Measurements from ENCODE around the gene WASL. TPM values are rescaled to one million over a fixed set of nuclear protein-coding genes. Genes with fewer than 3 reads are reported as not detected.

The WASL gene
- total RNA-seq, 3 donors from 2014 or later, result 27.8 to 38.3 (median 37.8) TPM

GRCh38 chr7:123769371-123769770, 20.6 kb upstream of the WASL start:
- H3K9me3 ChIP-seq, result no peaks in the 10 kb centered on the region
- H3K27me3 ChIP-seq, result no peaks in the 10 kb centered on the region
- DNase-seq (ENCODE audit: low spot score in 2 of 2), result no peak
- TF ChIP-seq POLR2AphosphoS5 (IDR thresholded peaks at IDR 0.05) (no peak), POLR2A (IDR thresholded peaks at IDR 0.05) (no peak)
- TF ChIP-seq, protein P1, sequence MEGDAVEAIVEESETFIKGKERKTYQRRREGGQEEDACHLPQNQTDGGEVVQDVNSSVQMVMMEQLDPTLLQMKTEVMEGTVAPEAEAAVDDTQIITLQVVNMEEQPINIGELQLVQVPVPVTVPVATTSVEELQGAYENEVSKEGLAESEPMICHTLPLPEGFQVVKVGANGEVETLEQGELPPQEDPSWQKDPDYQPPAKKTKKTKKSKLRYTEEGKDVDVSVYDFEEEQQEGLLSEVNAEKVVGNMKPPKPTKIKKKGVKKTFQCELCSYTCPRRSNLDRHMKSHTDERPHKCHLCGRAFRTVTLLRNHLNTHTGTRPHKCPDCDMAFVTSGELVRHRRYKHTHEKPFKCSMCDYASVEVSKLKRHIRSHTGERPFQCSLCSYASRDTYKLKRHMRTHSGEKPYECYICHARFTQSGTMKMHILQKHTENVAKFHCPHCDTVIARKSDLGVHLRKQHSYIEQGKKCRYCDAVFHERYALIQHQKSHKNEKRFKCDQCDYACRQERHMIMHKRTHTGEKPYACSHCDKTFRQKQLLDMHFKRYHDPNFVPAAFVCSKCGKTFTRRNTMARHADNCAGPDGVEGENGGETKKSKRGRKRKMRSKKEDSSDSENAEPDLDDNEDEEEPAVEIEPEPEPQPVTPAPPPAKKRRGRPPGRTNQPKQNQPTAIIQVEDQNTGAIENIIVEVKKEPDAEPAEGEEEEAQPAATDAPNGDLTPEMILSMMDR (IDR thresholded peaks at IDR 0.05), result no peak
- no peaks in the 10 kb centered on the region for H3K36me3 ChIP-seq
- H3K4me3 ChIP-seq, result no peak overlapping the region
- H3K4me1 ChIP-seq, result no peaks in the 10 kb centered on the region
- intact Hi-C loops (cut with DNase I; ENCODE audit: low total_unique reads), result loop anchor here (10.0 kb wide), 1 partner anchor 735 kb away; no protein-coding TSS in a partner anchor
- no peak overlapping the region for H3K27ac ChIP-seq

GRCh38 chr7:123768493-123768892, 19.7 kb upstream of the WASL start:
- Histone ChIP-seq H3K9me3 (no peaks in the 10 kb centered on the region), H3K27me3 (no peaks in the 10 kb centered on the region), H3K27ac (no peak overlapping the region), H3K4me1 (no peaks in the 10 kb centered on the region), H3K36me3 (no peaks in the 10 kb centered on the region), H3K4me3 (no peak overlapping the region)
- DNase-seq (ENCODE audit: low spot score in 2 of 2), result no peak
- TF ChIP-seq POLR2AphosphoS5 (IDR thresholded peaks at IDR 0.05), result no peak
- TF ChIP-seq, protein P1 (IDR thresholded peaks at IDR 0.05), result no peak
- no peak for TF ChIP-seq POLR2A (IDR thresholded peaks at IDR 0.05)
- intact Hi-C loops (cut with DNase I; ENCODE audit: low total_unique reads), result loop anchor here (10.0 kb wide), 1 partner anchor 734 kb away; no protein-coding TSS in a partner anchor

DNA sequence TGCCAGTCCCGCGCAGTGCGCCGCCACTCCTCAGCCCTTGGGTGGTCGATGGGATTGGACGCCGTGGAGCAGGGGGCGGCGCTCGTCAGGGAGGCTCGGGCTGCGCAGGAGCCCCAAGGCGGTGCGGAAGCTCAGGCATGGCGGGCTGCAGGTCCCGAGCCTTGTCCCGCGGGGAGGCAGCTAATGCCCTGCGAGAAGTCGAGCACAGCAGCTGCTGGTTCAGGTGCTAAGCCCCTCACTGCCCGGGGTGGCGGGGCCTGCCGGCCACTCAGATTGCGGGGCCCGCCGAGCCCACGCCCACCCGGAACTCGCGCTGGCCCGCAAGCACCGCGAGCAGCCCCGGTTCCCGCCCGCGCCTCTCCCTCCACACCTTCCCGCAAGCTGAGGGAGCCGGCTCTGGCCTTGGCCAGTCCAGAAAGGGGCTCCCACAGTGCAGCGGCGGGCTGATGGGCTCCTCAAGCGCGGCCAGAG, 14.4 kb upstream of the WASL start:
- intact Hi-C loops (cut with DNase I; ENCODE audit: low total_unique reads), result loop anchor here (10.0 kb wide), 1 partner anchor 728 kb away; no protein-coding TSS in a partner anchor
- TF ChIP-seq, protein P1 (IDR thresholded peaks at IDR 0.05), result no peak
- TF ChIP-seq POLR2AphosphoS5 (IDR thresholded peaks at IDR 0.05) (no peak), POLR2A (IDR thresholded peaks at IDR 0.05) (no peak)
- DNase-seq (ENCODE audit: low spot score in 2 of 2), result no peak

DNA sequence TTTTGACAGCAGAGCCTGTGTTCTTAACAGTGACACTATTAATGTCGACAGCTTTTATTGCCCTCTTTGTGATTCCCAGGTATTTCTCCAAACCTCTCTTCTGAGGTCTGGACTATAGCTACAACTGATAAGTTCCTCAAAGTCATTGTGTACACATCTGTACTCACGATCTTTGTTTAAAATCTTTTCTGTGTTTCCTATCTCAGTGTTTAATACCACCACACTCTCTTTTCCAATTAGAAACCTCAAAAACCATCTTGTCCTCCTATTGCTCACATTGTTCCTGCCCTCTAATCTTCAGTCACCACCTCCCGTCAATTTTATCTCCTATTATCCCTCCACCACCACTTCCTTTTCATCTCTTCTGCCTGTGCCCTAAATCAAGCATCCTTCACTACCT, 12.9 kb upstream of the WASL start:
- Histone ChIP-seq H3K9me3 (no peaks in the 10 kb centered on the region), H3K4me1 (no peaks in the 10 kb centered on the region), H3K4me3 (no peak overlapping the region), H3K36me3 (no peaks in the 10 kb centered on the region), H3K27ac (no peak overlapping the region), H3K27me3 (no peaks in the 10 kb centered on the region)
- intact Hi-C loops (cut with DNase I; ENCODE audit: low total_unique reads), result loop anchor here (10.0 kb wide), 1 partner anchor 727 kb away; no protein-coding TSS in a partner anchor
- no peak for DNase-seq (ENCODE audit: low spot score in 2 of 2)
- TF ChIP-seq, protein P1 (IDR thresholded peaks at IDR 0.05), result no peak
- no peak for TF ChIP-seq POLR2AphosphoS5 (IDR thresholded peaks at IDR 0.05)
- no peak for TF ChIP-seq POLR2A (IDR thresholded peaks at IDR 0.05)

More for the DNA sequence above, 14.4 kb upstream of the WASL start:
- no peak overlapping the region for H3K4me3 ChIP-seq
- H3K36me3 ChIP-seq, result no peaks in the 10 kb centered on the region
- no peak overlapping the region for H3K27ac ChIP-seq
- H3K4me1 ChIP-seq, result no peaks in the 10 kb centered on the region
- H3K9me3 ChIP-seq, result no peaks in the 10 kb centered on the region
- no peaks in the 10 kb centered on the region for H3K27me3 ChIP-seq

- Histone ChIP-seq H3K27ac (no peak overlapping the region), H3K4me3 (no peak overlapping the region), H3K9me3 (no peaks in the 10 kb centered on the region), H3K36me3 (no peaks in the 10 kb centered on the region), H3K4me1 (no peaks in the 10 kb centered on the region), H3K27me3 (no peaks in the 10 kb centered on the region)
- DNase-seq (ENCODE audit: low spot score in 2 of 2), result no peak
- no peak for TF ChIP-seq POLR2A (IDR thresholded peaks at IDR 0.05)
- TF ChIP-seq POLR2AphosphoS5 (IDR thresholded peaks at IDR 0.05), result no peak
- TF ChIP-seq, protein P1 (IDR thresholded peaks at IDR 0.05), result no peak
- intact Hi-C loops (cut with DNase I; ENCODE audit: low total_unique reads), result no loop called here
Observed at GRCh38 chr7:123757095-123757494, 8.3 kb upstream of the WASL start.

All from breast epithelium (tissue), 4 donors.